HCT116 (cell line): ENCODE measurements around the gene SIRPB1. TPM values are rescaled to one million over a fixed set of nuclear protein-coding genes. Genes with fewer than 3 reads are reported as not detected.
"Not testable (repeated sequence)": the region's sequence is repeated elsewhere in the genome, so short reads cannot be mapped to it uniquely, and the experiment has no call there.

Experiments
- ATAC-seq: fragments of 200-7000 bp; cut with Tn5 transposase; 2 replicates; pipeline ENCODE4 v1.9.1; 2020; ENCODE audit warnings: mild to moderate bottlenecking, moderate library complexity
- BruUV-seq: library from RNA; stranded (reverse); fragments of 400-500 nt; replicated peaks from 2 replicates; lab custom pipeline; 2021; lab: Mats Ljungman, UMichigan
- CTCF ChIA-PET: fragments of 300-600 bp; sonication (Branson Sonifier 250); formaldehyde crosslinking; loops from one replicate; lab custom pipeline; 2021; ENCODE audit warnings: antibody characterized with exemption; lab: Charles Lee
- POLR2A ChIA-PET: fragments of 300-600, 350-600 bp; sonication (Branson Sonifier 250); formaldehyde crosslinking; loops from one replicate; lab custom pipeline; 2021; ENCODE audit warnings: antibody characterized with exemption; lab: Charles Lee
- RAD21 ChIA-PET, 2 experiments: fragments of 300-600 bp; sonication (Branson Sonifier 250); formaldehyde crosslinking; loops; one replicate each; lab custom pipeline; 2023; ENCODE audit warnings: low total read pairs in 2 of 2; ENCODE audit not compliant: uncharacterized antibody in 2 of 2, unreplicated experiment in 2 of 2, low non-redundant PET in 1 of 2; lab: Charles Lee
- DNase-seq: peaks from one replicate; pipeline ENCODE4 v3.0.0-alpha.2; 2010; ENCODE audit warnings: low read depth, low spot score
- H2AFZ ChIP-seq: fragments of 200-600 bp; shearing (Covaris generic), sonication (generic); 2 replicates; pipeline ENCODE4 v1.6.1; 2017; ENCODE audit warnings: low read depth, mixed run types, mixed read lengths, antibody characterized with exemption, low read length; ENCODE audit not compliant: poor library complexity, severe bottlenecking
- H3K27ac ChIP-seq: 2 replicates; pipeline ENCODE4 v1.5.1; 2012; ENCODE audit warnings: low read depth, low read length
- H3K27me3 ChIP-seq: fragments of 200-600 bp; sonication (generic); 2 replicates; pipeline ENCODE4 v1.6.1; 2016; ENCODE audit warnings: mixed run types, low read length, mixed read lengths; ENCODE audit not compliant: insufficient read depth
- H3K36me3 ChIP-seq, 2 experiments: fragments of 200-500 bp in 1 of 2; fragments of 200-600 bp in 1 of 2; sonication (Bioruptor generic) in 1 of 2; sonication (generic) in 1 of 2; 2 replicates each; pipeline versions ENCODE4 v1.5.1 to v1.6.1; 2014 to 2016; ENCODE audit warnings: low read length in 2 of 2, inconsistent platforms in 1 of 2, mixed read lengths in 1 of 2, mixed run types in 1 of 2; ENCODE audit not compliant: insufficient read depth in 2 of 2, control insufficient read depth in 1 of 2
- H3K4me1 ChIP-seq, 2 experiments: fragments of 200-600 bp in 1 of 2; sonication (generic) in 1 of 2; 2 replicates each; pipeline versions ENCODE4 v1.5.1 to v1.6.1; 2012 to 2017; ENCODE audit warnings: low read length in 2 of 2, inconsistent platforms in 1 of 2, mild to moderate bottlenecking in 1 of 2, mixed read lengths in 1 of 2, mixed run types in 1 of 2, moderate library complexity in 1 of 2; ENCODE audit not compliant: insufficient read depth in 2 of 2, control insufficient read depth in 1 of 2
- H3K4me2 ChIP-seq: fragments of 200-600 bp; sonication (generic); 2 replicates; pipeline ENCODE4 v1.6.1; 2017; ENCODE audit warnings: mixed run types, low read length, mixed read lengths
- H3K4me3 ChIP-seq, 2 experiments: fragments of 200-600 bp in 1 of 2; sonication (generic) in 1 of 2; replicated peaks in 1 of 2; 2 replicates each; pipeline ENCODE4 v1.5.1; 2011 to 2016; ENCODE audit warnings: low read length in 2 of 2, control low read depth in 1 of 2, low read depth in 1 of 2, mild to moderate bottlenecking in 1 of 2, mixed read lengths in 1 of 2, mixed run types in 1 of 2
- H3K79me2 ChIP-seq: fragments of 200-600 bp; sonication (generic); 2 replicates; pipeline ENCODE4 v1.6.1; 2017; ENCODE audit warnings: mild to moderate bottlenecking, mixed run types, low read length, moderate library complexity, mixed read lengths; ENCODE audit not compliant: insufficient read depth
- H3K9ac ChIP-seq: fragments of 200-600 bp; sonication (generic); 2 replicates; pipeline ENCODE4 v1.6.1; 2016; ENCODE audit warnings: low read length, mixed read lengths
- H3K9me2 ChIP-seq: fragments of 200-600 bp; sonication (generic), shearing (Covaris generic); 2 replicates; pipeline ENCODE4 v1.6.1; 2017; ENCODE audit warnings: mixed run types, mild to moderate bottlenecking, moderate library complexity; ENCODE audit not compliant: insufficient read depth
- H3K9me3 ChIP-seq, 2 experiments: fragments of 200-500 bp in 1 of 2; fragments of 200-600 bp in 1 of 2; sonication (Bioruptor generic) in 1 of 2; sonication (generic) in 1 of 2; 2 replicates each; pipeline ENCODE4 v1.6.1; 2014 to 2017; ENCODE audit warnings: low read length in 2 of 2, mixed read lengths in 2 of 2, inconsistent platforms in 1 of 2, low read depth in 1 of 2, mild to moderate bottlenecking in 1 of 2, mixed run types in 1 of 2, moderate library complexity in 1 of 2; ENCODE audit not compliant: control insufficient read depth in 1 of 2, insufficient read depth in 1 of 2
- H4K20me1 ChIP-seq: fragments of 200-600 bp; sonication (generic), shearing (Covaris generic); 2 replicates; pipeline ENCODE4 v1.6.1; 2017; ENCODE audit warnings: mixed run types, mild to moderate bottlenecking, moderate library complexity; ENCODE audit not compliant: insufficient read depth
- CBX3 ChIP-seq: IDR thresholded peaks from 2 replicates; pipeline ENCODE4 v1.6.1; 2012; ENCODE audit warnings: low read depth
- ELF1 ChIP-seq: IDR thresholded peaks from 2 replicates; pipeline ENCODE4 v1.6.1; 2012; ENCODE audit warnings: low read depth, borderline replicate concordance
- EZH2phosphoT487 ChIP-seq: fragments of 200-600 bp; IDR thresholded peaks from 2 replicates; pipeline ENCODE4 v1.6.1; 2018; ENCODE audit warnings: antibody characterized with exemption, borderline replicate concordance
- POLR2AphosphoS5 ChIP-seq: IDR thresholded peaks from 2 replicates; pipeline ENCODE4 v1.6.1; 2011; ENCODE audit warnings: mild to moderate bottlenecking, low read depth, low read length, moderate library complexity
- SP1 ChIP-seq: IDR thresholded peaks from 2 replicates; pipeline ENCODE4 v1.6.1; 2012; ENCODE audit warnings: low read depth
- TCF7L2 ChIP-seq: IDR thresholded peaks from 2 replicates; pipeline ENCODE4 v1.7.0; 2011; ENCODE audit warnings: borderline replicate concordance, inconsistent platforms; ENCODE audit not compliant: insufficient read depth, insufficient read length; ENCODE audit errors: extremely low read depth
- ZFX ChIP-seq: fragments of 450-650 bp; IDR thresholded peaks from 2 replicates; pipeline ENCODE4 v1.6.1; 2017
- intact Hi-C: fragments of 100-400 bp; cut with micrococcal nuclease; formaldehyde crosslinking; loops from 2 replicates; pipeline ENCODE4 v1.10.0; 2022
- total RNA-seq: library from RNA; stranded (reverse); gene quantifications from one replicate; pipeline ENCODE4 v1.2.1, GENCODE V29; 2021; ENCODE audit not compliant: unreplicated experiment
- TF ChIP-seq, protein P1 (sequence below): IDR thresholded peaks from 2 replicates; pipeline ENCODE4 v1.6.1; 2011; ENCODE audit warnings: mild to moderate bottlenecking, low read length, moderate library complexity; ENCODE audit not compliant: insufficient replicate concordance; ENCODE audit errors: extremely low read depth
- TF ChIP-seq, protein P2 (sequence below): IDR thresholded peaks from 2 replicates; pipeline ENCODE4 v1.6.1; 2012

The SIRPB1 gene
- total RNA-seq, 1 experiment from 2014 or later = 1.9 TPM

DNA sequence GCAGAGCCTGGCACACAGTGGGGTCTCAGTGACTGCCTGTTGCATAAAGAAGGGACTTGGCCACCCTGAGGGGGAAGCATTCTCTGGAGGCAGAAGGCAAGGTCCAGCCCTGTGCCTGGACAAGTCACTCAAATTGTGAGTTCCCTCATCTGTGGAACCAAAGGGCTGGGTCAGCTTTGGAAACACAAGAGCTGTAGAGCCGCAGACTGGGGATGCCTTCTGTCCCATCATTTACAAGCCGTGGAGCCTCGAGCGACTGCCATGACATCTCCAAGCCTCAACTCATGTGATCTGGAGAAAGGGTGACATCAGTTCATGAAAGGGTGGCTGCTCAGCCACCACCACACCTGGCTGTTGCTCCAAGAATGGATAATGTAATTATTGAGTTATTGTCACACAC lies 41.9 kb downstream of the SIRPB1 start:
- no peak overlapping the region for H3K4me2 ChIP-seq
- H2AFZ ChIP-seq = no peak overlapping the region
- no peaks in the 10 kb centered on the region for H3K27me3 ChIP-seq
- ATAC-seq = no peak
- intact Hi-C loops = no loop called here
- DNase-seq = no peak
- H3K79me2 ChIP-seq = no peaks in the 10 kb centered on the region
- no peak overlapping the region for H3K27ac ChIP-seq
- no peak overlapping the region for H3K4me3 ChIP-seq
- TF ChIP-seq ELF1 (no peak), SP1 (no peak), POLR2AphosphoS5 (no peak), TCF7L2 (no peak), ZFX (no peak), EZH2phosphoT487 (no peak), CBX3 (no peak)
- TF ChIP-seq, protein P1, sequence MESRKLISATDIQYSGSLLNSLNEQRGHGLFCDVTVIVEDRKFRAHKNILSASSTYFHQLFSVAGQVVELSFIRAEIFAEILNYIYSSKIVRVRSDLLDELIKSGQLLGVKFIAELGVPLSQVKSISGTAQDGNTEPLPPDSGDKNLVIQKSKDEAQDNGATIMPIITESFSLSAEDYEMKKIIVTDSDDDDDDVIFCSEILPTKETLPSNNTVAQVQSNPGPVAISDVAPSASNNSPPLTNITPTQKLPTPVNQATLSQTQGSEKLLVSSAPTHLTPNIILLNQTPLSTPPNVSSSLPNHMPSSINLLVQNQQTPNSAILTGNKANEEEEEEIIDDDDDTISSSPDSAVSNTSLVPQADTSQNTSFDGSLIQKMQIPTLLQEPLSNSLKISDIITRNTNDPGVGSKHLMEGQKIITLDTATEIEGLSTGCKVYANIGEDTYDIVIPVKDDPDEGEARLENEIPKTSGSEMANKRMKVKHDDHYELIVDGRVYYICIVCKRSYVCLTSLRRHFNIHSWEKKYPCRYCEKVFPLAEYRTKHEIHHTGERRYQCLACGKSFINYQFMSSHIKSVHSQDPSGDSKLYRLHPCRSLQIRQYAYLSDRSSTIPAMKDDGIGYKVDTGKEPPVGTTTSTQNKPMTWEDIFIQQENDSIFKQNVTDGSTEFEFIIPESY = no peak
- TF ChIP-seq, protein P2, sequence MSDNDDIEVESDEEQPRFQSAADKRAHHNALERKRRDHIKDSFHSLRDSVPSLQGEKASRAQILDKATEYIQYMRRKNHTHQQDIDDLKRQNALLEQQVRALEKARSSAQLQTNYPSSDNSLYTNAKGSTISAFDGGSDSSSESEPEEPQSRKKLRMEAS = no peak
- no peaks in the 10 kb centered on the region for H3K9me2 ChIP-seq
- no peaks in the 10 kb centered on the region for H4K20me1 ChIP-seq
- no peaks in the 10 kb centered on the region for H3K4me1 ChIP-seq
- H3K36me3 ChIP-seq = no peaks in the 10 kb centered on the region
- no TSS peak for BruUV-seq
- POLR2A ChIA-PET = no interaction called here
- RAD21 ChIA-PET = no interaction called here
- no peaks in the 10 kb centered on the region for H3K9me3 ChIP-seq
- no peak overlapping the region for H3K9ac ChIP-seq
- CTCF ChIA-PET = no interaction called here

DNA sequence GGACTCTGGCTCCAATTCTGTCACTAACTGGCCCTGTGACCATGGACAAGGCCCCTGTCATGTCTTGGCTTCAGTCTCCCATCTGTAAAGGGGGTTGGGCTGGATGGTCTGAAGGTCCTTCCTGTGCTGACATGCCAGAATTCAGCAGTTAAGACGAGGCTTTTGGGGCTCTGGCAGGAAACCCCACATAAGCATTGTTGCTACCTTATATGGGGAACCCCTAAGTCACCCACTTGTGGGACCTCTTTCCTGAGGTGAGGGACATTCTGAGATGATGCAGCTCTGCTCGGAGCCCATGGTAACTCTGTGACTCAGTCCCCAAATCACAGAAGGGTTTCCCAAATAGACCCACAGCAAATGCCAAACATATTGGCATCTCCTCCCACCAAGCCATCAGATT lies 42.5 kb downstream of the SIRPB1 start:
- H3K79me2 ChIP-seq, H3K27me3 ChIP-seq, H2AFZ ChIP-seq, H3K9ac ChIP-seq, CTCF ChIA-PET, H3K4me2 ChIP-seq, H3K27ac ChIP-seq, H4K20me1 ChIP-seq, H3K4me3 ChIP-seq, POLR2A ChIA-PET, ATAC-seq, BruUV-seq, RAD21 ChIA-PET, H3K9me3 ChIP-seq, H3K9me2 ChIP-seq, intact Hi-C loops, H3K36me3 ChIP-seq, DNase-seq, H3K4me1 ChIP-seq: not testable (repeated sequence)
